DOHH2 (cell line): Measurements from ENCODE around the gene CCDC80.

Experiments used
- H3F3A ChIP-seq: fragments of 200-600 bp; sonication (generic), shearing (Covaris generic); 2 replicates; pipeline ENCODE4 v1.6.0; 2016; ENCODE audit warnings: antibody characterized with exemption, mild to moderate bottlenecking; ENCODE audit not compliant: control insufficient read depth, insufficient read depth
- H3K27ac ChIP-seq: fragments of 200-600 bp; sonication (generic); 2 replicates; pipeline ENCODE4 v1.5.1; 2014; ENCODE audit warnings: low read depth, mild to moderate bottlenecking, low read length, moderate library complexity
- H3K27me3 ChIP-seq: fragments of 200-600 bp; sonication (generic); 2 replicates; pipeline ENCODE4 v1.6.1; 2014; ENCODE audit warnings: mild to moderate bottlenecking, low read length, mixed read lengths; ENCODE audit not compliant: control insufficient read depth
- H3K36me3 ChIP-seq: fragments of 200-600 bp; sonication (generic); 2 replicates; pipeline ENCODE4 v1.6.1; 2014; ENCODE audit warnings: mild to moderate bottlenecking, low read length, moderate library complexity, mixed read lengths; ENCODE audit not compliant: control insufficient read depth
- H3K4me1 ChIP-seq: fragments of 200-600 bp; sonication (generic); 2 replicates; pipeline ENCODE4 v1.6.1; 2014; ENCODE audit warnings: mild to moderate bottlenecking, low read length, mixed read lengths; ENCODE audit not compliant: control insufficient read depth
- H3K4me2 ChIP-seq: fragments of 200-600 bp; sonication (generic); 2 replicates; pipeline ENCODE4 v1.6.0; 2014; ENCODE audit warnings: mild to moderate bottlenecking, low read length, moderate library complexity
- H3K4me3 ChIP-seq: fragments of 200-600 bp; sonication (generic); 2 replicates; pipeline ENCODE4 v1.5.1; 2014; ENCODE audit warnings: mild to moderate bottlenecking, low read length, mixed read lengths
- H3K79me2 ChIP-seq: fragments of 200-600 bp; sonication (generic); 2 replicates; pipeline ENCODE4 v1.6.1; 2014; ENCODE audit warnings: mild to moderate bottlenecking, low read length, mixed read lengths; ENCODE audit not compliant: control insufficient read depth
- H3K9me2 ChIP-seq: fragments of 200-600 bp; sonication (generic); replicated peaks from 2 replicates; pipeline ENCODE4 v1.6.1; 2014; ENCODE audit warnings: mild to moderate bottlenecking, low read length, mixed read lengths; ENCODE audit not compliant: control insufficient read depth
- H3K9me3 ChIP-seq: fragments of 200-600 bp; sonication (generic); 2 replicates; pipeline ENCODE4 v1.6.1; 2014; ENCODE audit warnings: antibody characterized with exemption, low read length, mixed read lengths; ENCODE audit not compliant: control insufficient read depth, insufficient read depth
- H4K20me1 ChIP-seq: fragments of 200-600 bp; sonication (generic); 2 replicates; pipeline ENCODE4 v1.6.0; 2014; ENCODE audit warnings: low read depth, mild to moderate bottlenecking, antibody characterized with exemption, low read length, moderate library complexity; ENCODE audit not compliant: control insufficient read depth, insufficient read depth
- CTCF ChIP-seq: fragments of 200-600 bp; sonication (generic); IDR thresholded peaks from one replicate; pipeline ENCODE4 v1.5.1; 2014; ENCODE audit warnings: antibody characterized with exemption, mild to moderate bottlenecking, low read depth, low read length; ENCODE audit not compliant: poor library complexity, severe bottlenecking
- EZH2phosphoT487 ChIP-seq: fragments of 200-600 bp; sonication (generic); IDR thresholded peaks from 2 replicates; pipeline ENCODE4 v1.6.1; 2017; ENCODE audit warnings: borderline replicate concordance, mild to moderate bottlenecking, antibody characterized with exemption, low read length, moderate library complexity, mixed read lengths

CCDC80 gene

GRCh38 chr3:112617285-112617684, 23.7 kb downstream of the CCDC80 start:
- TF ChIP-seq EZH2phosphoT487 (no peak), CTCF (no peak)
- H3K36me3 ChIP-seq = no peaks in the 10 kb centered on the region
- H3F3A ChIP-seq = no peaks in the 10 kb centered on the region
- H3K27me3 ChIP-seq = no peaks in the 10 kb centered on the region
- no peaks in the 10 kb centered on the region for H3K9me3 ChIP-seq
- H3K4me2 ChIP-seq = no peak overlapping the region
- H3K4me3 ChIP-seq = no peak overlapping the region
- no peaks in the 10 kb centered on the region for H3K9me2 ChIP-seq
- H3K27ac ChIP-seq = no peak overlapping the region
- H3K79me2 ChIP-seq = no peaks in the 10 kb centered on the region
- H3K4me1 ChIP-seq = no peaks in the 10 kb centered on the region
- no peaks in the 10 kb centered on the region for H4K20me1 ChIP-seq

- TF ChIP-seq EZH2phosphoT487 (no peak), CTCF (no peak)
- no peaks in the 10 kb centered on the region for H3K79me2 ChIP-seq
- H3F3A ChIP-seq = no peaks in the 10 kb centered on the region
- no peaks in the 10 kb centered on the region for H3K4me1 ChIP-seq
- H3K27ac ChIP-seq = no peak overlapping the region
- H3K36me3 ChIP-seq = no peaks in the 10 kb centered on the region
- no peaks in the 10 kb centered on the region for H4K20me1 ChIP-seq
- no peaks in the 10 kb centered on the region for H3K27me3 ChIP-seq
- H3K4me2 ChIP-seq = no peak overlapping the region
- H3K4me3 ChIP-seq = no peak overlapping the region
- H3K9me2 ChIP-seq = no peaks in the 10 kb centered on the region
- no peaks in the 10 kb centered on the region for H3K9me3 ChIP-seq
Measured at GRCh38 chr3:112615989-112616731, 24.8 kb downstream of the CCDC80 start.

- Histone ChIP-seq H3K4me1 (no peaks in the 10 kb centered on the region), H3K27ac (no peak overlapping the region), H3K4me2 (no peak overlapping the region), H3K79me2 (no peaks in the 10 kb centered on the region), H3K4me3 (no peak overlapping the region), H4K20me1 (no peaks in the 10 kb centered on the region), H3F3A (no peaks in the 10 kb centered on the region), H3K36me3 (no peaks in the 10 kb centered on the region), H3K9me2 (no peaks in the 10 kb centered on the region), H3K27me3 (peaks cover 3% of the 10 kb centered on the region; the same call in 1 of the 2 replicates), H3K9me3 (no peaks in the 10 kb centered on the region)
- TF ChIP-seq EZH2phosphoT487 (no peak), CTCF (no peak)
Measured at GRCh38 chr3:112611752-112612515, 29.0 kb downstream of the CCDC80 start.
